HG02970 (cell line): ENCODE results near the gene TMEM138.

ENCODE experiments used
- ATAC-seq: cut with Tn5 transposase; IDR thresholded peaks from one replicate; pipeline ENCODE4 v1.9.1; 2021; ENCODE audit warnings: mild to moderate bottlenecking, moderate library complexity, moderate number of reproducible peaks; ENCODE audit not compliant: unreplicated experiment, low FRiP score

Gene TMEM138

DNA sequence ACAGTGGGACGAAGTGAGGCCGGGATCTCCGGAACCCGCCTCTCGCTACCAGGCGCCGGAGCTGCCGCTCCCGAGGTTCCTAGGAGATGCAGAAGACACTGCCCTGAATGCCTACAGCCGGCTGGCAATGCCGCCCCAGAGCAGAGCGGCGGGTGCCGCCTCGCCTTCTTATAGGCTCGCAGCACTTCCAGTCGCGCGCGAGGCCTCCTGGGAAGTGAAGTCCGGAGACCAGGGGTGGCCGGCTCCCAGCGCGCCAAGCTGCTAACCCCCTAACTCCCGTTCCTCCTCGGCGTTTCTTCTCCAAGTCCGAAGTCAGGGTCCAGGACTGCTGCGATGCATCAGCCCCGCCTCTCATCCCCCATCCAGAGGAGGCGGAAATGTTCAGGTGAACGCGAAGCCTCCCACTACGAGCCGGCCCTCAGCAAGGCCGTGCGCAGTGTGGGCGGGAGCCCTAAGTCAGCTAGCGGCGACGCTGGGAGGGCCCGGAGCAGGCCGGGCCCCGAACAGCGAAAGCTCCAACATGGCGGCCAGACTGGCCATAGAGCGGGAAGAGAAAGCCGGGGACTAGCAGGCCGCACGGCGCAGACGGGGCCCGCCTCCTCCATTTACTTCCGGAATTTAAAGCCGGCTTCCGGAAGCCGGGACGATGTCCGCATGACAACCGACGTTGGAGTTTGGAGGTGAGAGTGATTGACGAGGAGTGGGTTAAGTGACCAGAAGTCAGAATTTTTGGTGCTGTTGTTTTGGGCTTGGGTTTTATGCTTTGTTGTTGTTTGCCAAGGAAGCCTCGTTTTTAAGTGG is at the start of gene TMEM138, which contains the start of gene CYB561A3:
TSS of gene TMEM138 (plus strand) at position 634 of the 801 bp plus-strand sequence. CDS start 2,017 bp downstream, outside the sequence.
TSS of gene CYB561A3 (minus strand) at position 142 of the 801 bp plus-strand sequence. CDS start 5,169 bp downstream, outside the sequence.
- peak; percentile 77 for ATAC-seq

DNA sequence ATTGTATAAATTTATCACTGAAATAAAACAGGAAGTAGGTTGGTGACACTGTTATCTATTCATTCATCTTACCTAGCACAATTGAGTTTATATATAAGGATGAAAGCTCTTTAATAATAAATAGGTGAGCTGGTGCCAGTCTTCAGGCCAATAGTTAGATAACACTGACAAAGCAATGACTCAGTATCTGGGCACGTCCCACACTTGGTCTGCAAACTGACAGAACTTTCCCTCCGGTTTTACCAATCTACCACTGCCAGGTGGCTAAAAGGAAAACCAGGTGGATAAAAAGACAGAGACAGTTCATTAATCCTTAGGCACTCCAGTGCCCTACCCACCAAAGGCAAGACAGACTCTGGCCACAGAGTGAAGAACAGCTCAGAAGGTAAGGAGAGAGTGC is 46.9 kb upstream of the TMEM138 start:
- ATAC-seq = no peak

DNA sequence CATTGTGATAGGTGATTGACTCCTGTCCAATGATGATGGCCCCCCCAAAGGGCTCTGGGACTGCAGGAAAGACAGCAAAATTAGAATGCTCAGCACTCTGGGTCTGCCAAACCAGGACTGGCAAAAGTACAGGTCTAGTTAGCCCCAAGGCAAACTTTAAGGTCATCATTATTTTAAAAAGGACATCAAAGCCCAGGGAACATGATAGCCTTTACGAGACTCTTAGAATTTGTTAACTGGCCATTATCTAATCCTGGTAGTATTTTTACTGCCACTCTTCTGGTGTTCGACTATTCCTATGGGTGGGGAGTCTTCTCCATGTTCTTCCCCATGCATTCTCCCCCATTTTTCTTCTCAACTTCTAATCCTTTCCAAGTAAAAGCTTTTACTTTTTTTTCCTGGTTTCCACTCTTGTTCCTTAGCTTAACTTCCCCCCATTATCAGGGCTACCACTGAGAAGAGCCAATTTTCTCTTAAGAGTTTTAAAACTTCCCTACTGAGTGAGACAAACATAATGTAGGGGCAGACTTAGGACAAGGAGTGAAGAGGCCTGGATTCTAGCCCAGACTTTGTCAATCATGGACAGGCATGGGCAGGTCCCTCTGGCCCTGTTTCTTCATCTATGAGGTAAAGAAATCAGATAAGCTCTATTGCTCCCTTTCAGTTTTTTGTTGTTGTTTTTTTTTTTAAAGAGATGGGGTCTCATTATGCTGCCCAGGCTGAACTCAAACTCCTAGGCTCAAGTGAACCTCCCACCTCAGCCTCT is 36.3 kb upstream of the TMEM138 start:
- no peak for ATAC-seq

DNA sequence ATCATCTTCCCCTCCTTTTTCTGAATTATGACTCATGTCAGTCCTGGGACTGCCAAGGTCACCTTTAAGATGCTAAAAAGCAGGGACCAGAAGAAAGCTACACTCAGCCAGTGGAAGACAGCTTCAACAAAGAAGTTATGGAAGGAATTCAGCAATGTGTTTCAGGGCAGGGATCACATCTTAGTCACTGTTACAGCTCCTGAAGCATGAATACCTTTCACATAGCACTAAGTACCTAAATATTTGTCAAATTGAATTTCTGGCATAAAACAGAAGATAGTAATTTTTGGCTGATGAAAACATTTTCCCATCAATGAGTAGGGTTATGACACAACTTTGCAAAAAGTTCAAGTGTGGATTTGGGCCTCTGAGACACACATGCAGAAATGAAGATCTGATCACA is 34.5 kb upstream of the TMEM138 start:
- no peak for ATAC-seq

DNA sequence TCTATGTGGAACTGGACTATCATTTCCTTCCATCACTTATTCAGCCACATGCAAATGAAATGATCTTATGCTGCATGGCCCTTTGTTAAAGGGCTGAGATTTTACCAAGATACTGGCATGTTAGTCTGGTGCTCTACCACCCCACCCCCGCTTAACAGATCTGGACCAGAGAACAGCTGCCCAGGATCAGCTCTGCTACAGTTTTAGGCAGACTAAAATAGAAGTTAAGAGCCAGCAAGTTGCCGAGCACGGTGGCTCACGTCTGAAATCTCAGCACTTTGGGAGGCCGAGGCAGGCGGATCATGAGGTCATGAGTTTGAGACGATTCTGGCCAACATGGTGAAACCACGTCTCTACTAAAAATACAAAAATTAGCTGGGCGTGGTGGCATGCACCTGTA is 33.8 kb upstream of the TMEM138 start:
- ATAC-seq = no peak

DNA sequence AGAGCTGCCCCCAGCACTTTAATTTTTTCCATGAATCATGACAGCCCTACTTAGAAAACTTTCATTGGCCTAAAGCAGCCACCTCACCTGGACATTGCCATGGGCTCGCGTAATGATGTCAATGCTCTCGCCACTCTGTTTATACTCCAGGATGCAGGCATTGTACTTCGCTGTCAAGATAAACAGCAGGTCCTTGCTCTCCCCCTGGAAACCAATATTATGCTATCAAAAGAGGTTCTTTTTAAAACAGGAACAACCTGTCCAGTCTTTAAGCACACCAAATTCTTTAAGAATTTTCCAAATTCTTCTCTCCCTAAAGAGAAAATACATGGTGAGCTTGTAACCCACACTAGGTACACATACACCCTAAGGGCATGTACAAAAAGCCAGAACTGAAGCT is 32.3 kb upstream of the TMEM138 start:
- ATAC-seq = no peak

DNA sequence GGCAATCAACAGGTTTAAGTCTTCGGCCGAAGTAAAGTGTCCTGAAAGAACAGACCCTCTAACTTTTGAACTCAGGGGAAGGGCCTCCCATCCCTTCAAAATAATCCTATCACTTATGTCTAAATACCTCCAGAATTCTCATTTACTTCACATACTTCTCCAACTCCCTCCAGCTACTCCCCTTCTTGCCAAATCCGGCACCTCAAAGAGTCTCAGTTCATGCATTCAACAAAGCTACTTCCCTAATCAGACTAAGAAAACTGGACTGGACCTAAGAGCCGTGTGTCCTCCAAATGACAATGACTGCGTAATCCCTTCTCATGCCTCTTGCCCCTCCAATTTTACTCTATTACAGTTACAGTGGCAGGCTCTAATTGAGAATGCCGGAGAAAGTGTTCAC is 30.5 kb upstream of the TMEM138 start:
- no peak for ATAC-seq

DNA sequence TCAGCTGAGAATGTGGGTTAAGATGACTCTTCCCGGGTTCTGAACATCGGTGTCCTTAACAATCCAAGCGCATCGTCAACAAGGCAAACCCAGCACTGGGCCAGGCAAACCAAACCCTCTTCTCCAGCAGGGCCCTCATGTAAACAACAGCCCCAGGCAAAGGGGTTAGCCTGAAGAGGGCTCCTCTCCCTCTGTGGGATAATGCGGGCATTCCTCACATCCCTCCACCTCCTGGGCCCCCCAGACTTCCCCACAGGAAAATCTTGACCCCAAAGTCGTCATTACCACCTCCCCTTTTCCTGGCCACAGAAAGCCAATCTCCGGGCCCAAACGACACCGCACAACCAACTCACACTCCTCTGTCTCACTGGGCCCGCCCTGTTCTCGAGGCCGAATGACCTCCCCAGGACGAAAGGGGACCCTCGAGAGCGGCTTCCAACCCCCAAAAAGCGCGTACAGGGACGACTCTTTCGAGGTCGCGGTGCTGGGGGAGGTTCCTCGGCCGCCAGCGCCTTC is 29.8 kb upstream of the TMEM138 start:
- no peak for ATAC-seq

DNA sequence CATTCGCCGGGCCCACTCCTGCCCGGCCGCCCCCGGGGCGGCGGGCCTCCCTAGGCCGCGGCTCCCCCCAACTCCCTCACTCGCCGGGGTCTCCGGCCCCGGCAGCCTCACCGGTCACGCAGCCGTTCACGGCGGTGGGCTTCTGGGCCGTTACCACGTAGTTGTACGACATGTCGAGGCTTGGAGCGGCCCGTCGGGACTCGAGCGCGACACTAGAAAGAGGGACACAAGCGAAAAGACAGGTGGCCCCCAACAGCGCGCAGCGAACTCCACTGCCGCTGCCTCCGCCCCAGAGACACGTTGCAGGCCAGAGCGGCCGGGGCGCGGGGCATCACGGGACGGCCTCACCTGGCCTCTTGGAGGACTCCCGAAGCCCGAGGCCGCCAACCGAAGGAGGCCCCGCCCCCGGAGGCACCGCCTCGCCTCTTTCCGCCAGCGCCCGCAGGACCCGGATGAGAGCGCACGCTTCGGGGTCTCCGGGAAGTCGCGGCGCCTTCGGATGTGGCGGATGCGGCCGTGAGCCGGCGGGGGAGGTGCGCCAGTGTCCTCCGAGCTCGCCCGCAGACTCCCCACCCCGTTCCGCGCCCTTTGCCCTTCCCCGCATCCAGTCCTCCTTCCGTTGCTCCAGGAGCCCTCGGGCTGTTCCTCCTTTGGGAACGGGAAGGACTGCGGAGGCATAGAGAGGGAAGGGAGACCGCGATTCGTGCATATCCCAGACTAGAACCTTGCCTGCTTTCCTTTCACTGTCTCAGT is 29.2 kb upstream of the TMEM138 start, which contains the start of the genes DDB1 and TKFC:
TSS of gene DDB1 (minus strand) at position 309 of the 753 bp plus-strand sequence. CDS start at position 172, 137 bp downstream.
TSS of gene TKFC (plus strand) at position 432 of the 753 bp plus-strand sequence. CDS start 1,501 bp downstream, outside the sequence.
- ATAC-seq = peak; percentile 89

DNA sequence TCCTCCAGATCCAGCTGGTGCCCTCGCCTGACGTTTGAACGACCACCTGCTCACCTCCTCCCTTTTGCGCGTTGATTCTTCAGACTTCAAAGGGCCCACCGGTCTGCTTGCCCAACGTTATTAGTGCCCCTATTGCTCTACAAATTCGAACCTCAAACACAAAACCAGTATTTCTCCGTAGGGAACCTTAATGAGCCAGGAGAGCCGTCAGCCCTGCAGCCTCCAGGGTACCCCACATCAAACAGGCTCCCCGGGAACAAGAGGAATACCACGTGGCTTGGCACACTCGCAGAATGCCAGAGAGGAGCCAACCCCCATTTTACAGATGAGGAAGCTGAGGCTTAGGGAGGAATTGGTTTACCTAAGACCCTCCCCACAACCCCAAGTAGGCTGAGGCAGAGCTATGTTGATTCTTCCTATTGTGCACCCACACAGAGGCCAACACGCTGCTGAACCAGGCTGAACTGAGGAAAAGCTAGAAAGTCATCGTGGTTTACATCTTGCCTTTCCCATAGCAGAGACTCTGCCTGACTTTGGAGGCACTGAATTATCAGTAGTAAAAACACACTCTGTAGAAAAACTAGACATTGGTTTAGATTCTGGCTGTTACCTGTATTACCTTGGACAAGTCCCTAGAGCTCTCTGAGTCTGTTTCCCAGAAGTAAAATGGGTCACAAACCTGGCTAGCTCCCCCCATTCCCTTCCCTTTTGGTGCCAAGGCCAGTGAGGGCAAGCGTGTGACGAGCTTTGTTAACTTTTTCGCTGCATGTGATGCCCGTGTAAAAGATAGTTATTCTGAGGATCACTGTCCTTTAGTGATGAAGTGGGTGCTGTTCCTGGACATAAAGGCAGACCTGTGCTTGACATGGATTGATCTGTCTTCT is 28.4 kb upstream of the TMEM138 start:
- ATAC-seq = no peak

DNA sequence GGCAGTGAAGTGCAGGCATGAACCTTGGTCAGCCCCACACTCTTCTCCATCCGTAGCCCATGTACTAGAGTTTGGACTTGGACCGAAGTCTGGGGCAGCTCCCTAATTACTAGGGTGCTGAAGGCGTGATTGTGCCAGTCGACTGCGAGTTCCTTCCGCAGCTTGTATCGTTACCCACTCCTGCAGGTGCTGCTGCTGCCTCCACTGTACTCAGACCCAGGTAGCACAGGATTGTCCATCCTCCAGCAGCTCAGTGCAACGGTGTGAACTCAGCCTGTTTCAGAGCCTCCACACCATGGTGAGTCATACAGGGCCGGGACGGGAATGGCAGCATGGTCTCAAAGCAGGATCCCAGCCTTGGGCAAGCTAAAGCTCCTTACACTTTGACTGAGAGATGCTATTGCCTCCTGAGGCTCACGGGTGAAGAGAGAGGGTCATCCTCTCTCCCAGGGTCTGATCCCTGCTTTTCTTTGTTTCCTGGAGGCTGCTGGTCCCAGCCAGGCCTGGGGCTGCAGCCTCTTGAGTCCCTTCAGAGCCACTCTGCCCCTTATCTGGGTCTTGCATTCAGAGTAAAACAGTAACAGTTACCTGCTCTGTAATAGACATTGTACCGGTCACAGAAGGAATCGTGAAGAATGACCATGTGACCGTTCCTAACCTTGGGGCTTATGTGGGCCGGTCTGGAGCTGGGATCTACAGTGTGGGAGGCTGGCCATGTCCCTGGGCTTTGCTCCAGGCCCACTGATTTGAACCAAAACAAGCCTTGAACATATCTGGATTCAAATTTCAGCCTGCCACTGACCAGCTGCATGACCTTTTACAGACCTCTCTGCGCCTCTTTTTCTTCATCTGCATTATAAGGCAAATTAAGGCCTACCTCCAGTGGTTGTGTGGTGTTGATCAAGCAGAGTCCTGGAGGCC is 27.5 kb upstream of the TMEM138 start:
- no peak for ATAC-seq

DNA sequence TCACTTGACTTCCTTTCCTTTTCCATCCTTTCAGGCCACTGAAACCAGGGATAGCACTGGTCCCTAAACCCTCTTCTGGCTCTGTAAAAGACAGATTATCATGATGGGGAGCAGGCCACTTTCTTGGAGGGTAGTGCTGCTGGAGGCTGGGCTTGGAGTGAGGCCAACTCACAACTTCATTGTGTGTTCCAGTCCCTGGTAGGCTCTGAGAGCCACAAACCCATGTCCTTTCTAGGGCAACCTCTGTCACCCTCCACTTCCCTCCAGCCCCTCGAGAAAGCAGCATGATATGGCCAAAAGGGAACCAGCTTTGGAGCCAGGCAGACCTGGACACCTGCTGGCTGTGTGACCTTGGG is 26.8 kb upstream of the TMEM138 start:
- ATAC-seq = no peak

DNA sequence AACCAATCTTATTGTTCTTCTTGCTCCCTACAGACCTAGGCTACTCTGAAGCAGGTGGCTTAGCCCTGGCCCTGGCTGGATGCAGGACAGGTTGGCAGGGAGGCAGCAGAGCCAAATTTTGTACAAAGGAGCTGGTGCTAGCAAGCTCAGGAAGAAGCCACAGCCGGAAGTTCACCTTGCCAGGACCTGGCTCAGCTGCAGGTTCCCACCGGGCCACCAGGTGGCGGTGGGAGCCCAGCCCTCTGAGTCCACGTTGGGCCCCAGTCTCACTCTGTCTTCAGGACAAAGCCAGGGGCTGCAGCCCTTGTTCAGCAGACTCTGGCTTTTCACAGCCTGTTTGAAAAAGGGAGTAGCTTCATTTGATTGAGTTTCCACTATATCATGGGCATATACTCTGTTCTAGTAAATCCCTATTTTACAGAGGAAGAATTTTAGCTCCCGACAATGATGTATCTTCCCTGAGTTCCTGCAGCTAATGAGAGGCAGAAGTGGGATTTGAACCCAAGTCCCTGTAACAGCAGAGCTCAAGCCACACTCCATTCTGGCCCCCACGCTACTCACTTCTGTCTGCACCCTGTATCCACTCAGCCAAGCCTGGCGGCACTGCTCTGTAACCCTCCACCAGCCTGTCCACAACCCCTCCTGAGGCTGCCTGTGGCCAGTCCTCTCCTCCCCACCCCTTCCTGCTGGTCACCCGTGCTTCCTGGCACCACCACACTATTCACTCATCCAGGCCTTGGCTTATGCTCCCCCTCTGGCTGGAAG is 25.8 kb upstream of the TMEM138 start:
- ATAC-seq = peak; percentile 45

DNA sequence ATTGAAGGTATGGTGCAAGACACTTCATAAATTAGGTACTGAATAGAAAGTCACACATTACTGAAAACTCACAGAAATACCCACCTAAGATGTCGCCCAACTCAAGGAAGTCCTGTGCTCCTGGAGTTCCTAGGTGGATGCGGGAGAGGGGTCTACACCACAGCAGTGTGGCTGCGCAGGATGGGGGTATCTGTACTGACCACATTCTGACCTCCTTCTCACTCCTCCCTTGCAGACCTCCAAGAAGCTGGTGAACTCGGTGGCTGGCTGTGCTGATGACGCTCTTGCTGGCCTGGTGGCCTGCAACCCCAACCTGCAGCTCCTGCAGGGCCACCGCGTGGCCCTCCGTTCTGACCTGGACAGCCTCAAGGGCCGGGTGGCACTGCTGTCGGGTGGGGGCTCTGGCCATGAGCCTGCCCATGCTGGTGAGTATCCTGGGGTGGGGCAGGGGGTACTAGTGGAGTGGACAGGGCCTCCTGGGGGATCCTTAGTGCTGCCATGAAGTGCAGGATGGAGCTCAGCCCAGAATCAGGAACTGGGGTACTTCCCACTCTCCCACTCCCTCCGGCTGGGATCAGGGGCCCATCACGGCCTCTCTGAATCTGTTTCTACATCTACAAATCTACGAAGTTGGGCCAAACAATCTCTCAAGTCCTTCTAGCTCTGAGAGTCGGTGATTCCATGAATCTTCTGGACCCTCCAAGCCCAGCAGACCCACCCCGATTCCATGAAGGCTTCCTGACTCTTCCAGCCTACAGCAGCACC is 24.3 kb upstream of the TMEM138 start:
- ATAC-seq = no peak

DNA sequence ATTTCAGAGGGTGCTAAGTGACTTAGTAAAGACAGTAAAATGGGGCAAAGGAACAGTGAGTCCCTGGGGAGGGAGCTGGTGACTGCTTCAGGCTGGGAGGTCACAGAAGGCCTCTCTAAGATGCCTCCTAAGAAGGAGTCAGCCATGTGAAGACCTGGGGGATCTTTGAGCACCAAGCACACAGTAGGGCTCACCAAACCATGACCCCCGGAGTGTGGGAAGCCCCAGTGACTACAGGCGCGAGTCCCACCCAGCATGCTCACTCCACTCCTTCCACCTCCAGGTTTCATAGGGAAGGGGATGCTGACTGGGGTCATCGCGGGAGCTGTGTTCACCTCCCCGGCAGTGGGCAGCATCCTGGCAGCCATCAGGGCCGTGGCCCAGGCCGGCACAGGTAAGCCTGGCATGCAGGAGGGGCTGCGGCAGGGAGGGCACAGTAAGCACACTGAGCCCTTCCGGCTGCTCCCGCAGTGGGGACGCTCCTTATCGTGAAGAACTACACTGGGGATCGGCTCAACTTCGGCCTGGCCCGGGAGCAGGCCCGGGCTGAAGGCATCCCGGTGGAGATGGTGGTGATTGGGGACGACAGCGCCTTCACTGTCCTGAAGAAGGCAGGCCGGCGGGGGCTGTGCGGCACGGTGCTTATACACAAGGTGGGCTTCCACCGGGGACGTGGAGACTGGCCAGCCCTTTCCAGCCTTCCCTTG is 23.2 kb upstream of the TMEM138 start:
- ATAC-seq = no peak

DNA sequence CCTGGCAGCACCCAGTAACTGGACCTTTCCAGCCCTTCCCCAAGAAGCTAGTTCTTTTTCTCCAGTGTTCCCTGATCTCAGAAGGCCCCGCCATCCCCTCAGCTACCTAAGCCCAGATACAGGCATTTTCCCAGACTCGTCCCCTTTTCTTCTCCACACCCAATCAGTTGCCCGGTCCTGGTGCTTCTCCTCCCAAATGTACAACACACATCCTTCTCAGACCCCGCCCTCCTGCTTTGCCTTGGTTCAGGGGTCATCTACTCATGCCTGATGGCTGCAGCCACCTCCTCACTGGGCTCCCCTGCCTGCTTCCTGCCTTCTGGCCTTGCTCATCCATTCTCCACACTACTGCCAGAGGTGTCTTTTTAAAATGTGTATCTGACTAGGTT is 22.7 kb upstream of the TMEM138 start:
- no peak for ATAC-seq
